Rectal smooth muscle tissue (tissue), 1 donor: Measurements from ENCODE around the gene PRKD2.
A peak's percentile ranks its signal among the peaks of the same experiment; 100 is the strongest.
"Not testable (repeated sequence)": the region's sequence is repeated elsewhere in the genome, so short reads cannot be mapped to it uniquely, and the experiment has no call there.

ENCODE experiments used
- H3K27ac ChIP-seq: one replicate; pipeline ENCODE4 v1.7.0; 2013; ENCODE audit warnings: low read depth, low read length, inconsistent platforms
- H3K27me3 ChIP-seq: one replicate; pipeline ENCODE4 v1.7.0; 2013; ENCODE audit warnings: low read length; ENCODE audit not compliant: control insufficient read depth, insufficient read depth
- H3K36me3 ChIP-seq: one replicate; pipeline ENCODE4 v1.7.0; 2013; ENCODE audit warnings: low read length; ENCODE audit not compliant: control insufficient read depth, insufficient read depth
- H3K4me1 ChIP-seq: one replicate; pipeline ENCODE4 v1.7.0; 2013; ENCODE audit warnings: low read length; ENCODE audit not compliant: control insufficient read depth, insufficient read depth
- H3K4me3 ChIP-seq: one replicate; pipeline ENCODE4 v1.7.0; 2013; ENCODE audit warnings: low read length
- H3K9ac ChIP-seq: one replicate; pipeline ENCODE4 v1.7.0; 2013; ENCODE audit warnings: low read length

The PRKD2 gene

DNA sequence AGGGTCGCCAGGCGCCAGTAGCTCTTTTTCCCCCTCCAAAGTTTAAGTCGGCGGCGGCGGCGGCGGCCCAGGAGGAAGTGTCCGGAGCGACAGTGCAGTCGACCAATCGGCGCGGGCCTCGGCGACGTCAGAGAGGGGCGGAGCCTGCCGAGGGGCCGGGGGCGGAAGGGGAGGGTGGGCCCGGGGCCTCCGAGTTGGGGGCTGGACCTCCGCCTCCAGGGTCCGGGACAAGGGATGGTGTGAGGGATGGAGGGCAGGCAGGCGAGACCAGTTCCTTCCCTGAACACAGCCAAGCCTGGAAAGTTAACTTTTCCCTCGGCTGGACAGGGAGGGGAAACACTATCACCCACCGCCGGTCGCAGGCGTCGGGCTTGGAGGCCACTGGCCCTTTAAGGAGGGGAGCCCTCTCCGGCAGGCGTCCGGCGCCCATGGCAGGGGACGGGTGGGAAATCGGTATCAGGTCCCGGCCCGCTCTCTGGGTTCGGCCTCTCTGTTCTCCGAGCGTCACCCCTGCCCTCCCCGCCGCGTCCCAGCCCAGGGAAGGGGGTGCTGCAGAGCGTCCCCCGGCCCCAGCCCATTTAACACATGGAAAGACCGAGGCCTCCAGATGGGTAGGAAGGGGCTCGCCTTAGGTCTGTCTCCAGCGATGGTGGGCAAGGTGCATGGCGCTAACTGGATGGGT, at the start of gene PRKD2:
PRKD2 (minus strand) TSS at position 81 of the 682 bp plus-strand sequence. CDS start 744 bp downstream, outside the sequence.
- Histone ChIP-seq H3K36me3 (peaks cover 11% of the 10 kb centered on the region), H3K27me3 (no peaks in the 10 kb centered on the region), H3K4me1 (peaks cover 13% of the 10 kb centered on the region), H3K27ac (peak within 1 kb of the TSS; percentile 76), H3K4me3 (peak within 1 kb of the TSS; percentile 95), H3K9ac (peak within 1 kb of the TSS; percentile 76)

DNA sequence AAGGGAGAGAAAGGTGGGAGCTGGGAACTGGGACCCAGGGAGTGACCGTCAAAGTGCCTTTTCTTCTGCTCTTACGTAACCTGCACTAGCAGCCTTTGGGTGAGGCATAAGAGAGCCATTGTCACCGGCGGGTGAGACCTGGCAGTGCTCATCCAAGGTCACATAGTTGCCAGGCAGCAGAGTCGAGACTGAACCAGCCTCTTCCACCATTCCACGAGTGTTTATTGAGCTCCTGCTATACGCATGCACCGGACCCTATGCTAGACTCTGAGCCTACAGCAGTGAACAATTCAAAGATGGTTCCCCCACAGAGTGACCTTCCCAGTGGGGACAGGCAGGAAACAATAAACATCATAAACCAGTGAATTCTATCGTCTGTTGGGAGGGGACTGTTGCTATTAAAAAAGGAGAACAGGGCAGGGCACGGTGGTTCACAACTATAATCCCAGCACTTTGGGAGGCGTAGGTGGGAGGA, 47.9 kb upstream of the PRKD2 start:
- no peaks in the 10 kb centered on the region for H3K36me3 ChIP-seq
- H3K4me1 ChIP-seq: no peaks in the 10 kb centered on the region
- no peak overlapping the region for H3K9ac ChIP-seq
- H3K27ac ChIP-seq: no peak overlapping the region
- no peak overlapping the region for H3K4me3 ChIP-seq
- no peaks in the 10 kb centered on the region for H3K27me3 ChIP-seq

DNA sequence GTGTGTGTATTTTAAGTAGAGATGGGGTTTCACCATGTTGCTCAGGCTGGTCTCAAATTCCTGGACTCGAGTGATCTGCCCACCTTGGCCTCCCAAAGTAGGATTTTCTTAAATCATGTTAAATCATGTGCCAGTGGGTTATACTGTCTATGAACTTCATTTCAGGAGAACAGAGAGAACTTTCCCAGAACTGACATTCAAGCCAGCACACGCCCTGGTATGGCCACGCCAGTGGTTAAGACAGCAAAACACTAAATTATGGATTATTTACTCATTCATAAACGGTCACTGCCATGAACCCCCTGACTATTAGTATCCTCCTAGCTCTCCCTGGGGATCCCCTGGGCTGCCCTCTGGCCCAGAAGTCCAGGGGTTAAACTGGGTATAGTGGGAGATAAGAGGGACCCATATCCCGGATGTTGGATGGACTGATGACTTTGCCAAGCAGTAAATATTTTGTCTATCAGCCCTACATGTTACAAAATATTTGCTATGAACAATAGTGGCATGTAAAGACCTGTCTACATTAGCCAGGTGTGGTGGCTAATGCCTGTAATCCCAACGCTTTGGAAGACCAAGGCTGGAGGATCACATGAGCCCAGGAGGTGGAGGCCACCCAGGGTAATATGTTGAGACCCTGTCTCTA, 45.5 kb upstream of the PRKD2 start:
- no peak overlapping the region for H3K9ac ChIP-seq
- H3K27me3 ChIP-seq: no peaks in the 10 kb centered on the region
- peaks cover 2% of the 10 kb centered on the region for H3K36me3 ChIP-seq
- H3K27ac ChIP-seq: no peak overlapping the region
- no peaks in the 10 kb centered on the region for H3K4me1 ChIP-seq
- no peak overlapping the region for H3K4me3 ChIP-seq

DNA sequence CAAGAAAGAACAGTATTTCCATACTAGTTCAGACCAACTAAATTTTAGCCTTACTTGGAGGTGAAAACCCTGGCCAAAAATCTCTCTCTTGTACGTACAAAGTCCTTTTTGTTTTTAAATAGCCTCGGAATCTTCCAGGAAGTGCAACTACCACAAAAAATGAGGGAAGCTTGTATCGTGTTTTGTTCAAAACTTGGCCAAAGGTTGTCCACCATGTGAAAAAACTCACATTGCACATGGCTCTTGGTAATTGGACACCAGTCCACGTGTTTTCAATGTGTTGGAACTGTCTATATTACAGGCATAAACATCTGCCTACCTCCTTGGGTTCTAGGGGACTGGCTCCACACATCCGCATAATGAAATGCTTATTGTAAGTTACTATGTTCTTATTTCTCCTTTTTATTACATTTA, 44.5 kb upstream of the PRKD2 start:
- Histone ChIP-seq H3K27ac (no peak overlapping the region), H3K36me3 (peaks cover 2% of the 10 kb centered on the region), H3K4me1 (no peaks in the 10 kb centered on the region), H3K27me3 (no peaks in the 10 kb centered on the region), H3K4me3 (no peak overlapping the region), H3K9ac (no peak overlapping the region)

DNA sequence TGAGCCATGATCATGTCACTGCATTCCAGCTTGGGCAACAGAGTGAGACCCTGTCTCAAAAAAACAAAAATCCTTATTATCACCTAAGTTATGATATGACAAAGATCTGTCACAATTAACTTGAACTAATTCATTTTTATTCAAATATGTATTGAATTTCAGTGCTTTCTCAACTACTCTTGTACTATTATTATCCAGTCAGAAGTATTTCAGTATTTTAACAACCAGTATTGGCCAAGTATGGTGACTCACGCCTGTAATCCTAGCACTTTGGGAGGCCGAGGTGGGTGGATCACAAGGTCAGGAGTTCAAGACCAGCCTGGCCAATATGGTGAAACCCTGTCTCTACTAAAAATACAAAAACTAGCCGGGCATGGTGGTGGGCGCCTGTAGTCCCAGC, 44.0 kb upstream of the PRKD2 start:
- H3K4me3 ChIP-seq, H3K36me3 ChIP-seq, H3K4me1 ChIP-seq, H3K9ac ChIP-seq, H3K27me3 ChIP-seq: not testable (repeated sequence)
- peak overlapping the region; percentile 28 for H3K27ac ChIP-seq

DNA sequence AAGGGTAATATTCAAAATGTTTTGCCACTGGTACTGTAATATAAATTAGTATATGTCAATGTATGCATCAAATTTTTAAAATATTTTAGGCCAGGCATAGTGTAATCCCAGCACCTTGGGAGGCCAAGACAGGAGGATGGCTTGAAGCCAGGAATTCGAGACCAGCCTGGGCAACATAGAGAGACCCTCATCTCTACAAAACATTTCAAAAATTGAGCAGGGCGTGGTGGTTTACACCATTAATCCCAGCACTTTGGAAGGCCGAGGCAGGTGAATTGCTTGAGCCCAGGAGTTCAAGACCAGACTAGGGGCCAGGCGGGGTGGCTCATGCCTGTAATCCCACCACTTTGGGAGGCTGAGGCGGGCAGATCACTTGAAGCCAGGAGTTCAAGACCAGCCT, 43.4 kb upstream of the PRKD2 start:
- H3K27ac ChIP-seq: peak overlapping the region; percentile 28
- no peaks in the 10 kb centered on the region for H3K4me1 ChIP-seq
- peaks cover 2% of the 10 kb centered on the region for H3K36me3 ChIP-seq
- H3K9ac ChIP-seq: no peak overlapping the region
- H3K4me3 ChIP-seq: no peak overlapping the region
- H3K27me3 ChIP-seq: no peaks in the 10 kb centered on the region

DNA sequence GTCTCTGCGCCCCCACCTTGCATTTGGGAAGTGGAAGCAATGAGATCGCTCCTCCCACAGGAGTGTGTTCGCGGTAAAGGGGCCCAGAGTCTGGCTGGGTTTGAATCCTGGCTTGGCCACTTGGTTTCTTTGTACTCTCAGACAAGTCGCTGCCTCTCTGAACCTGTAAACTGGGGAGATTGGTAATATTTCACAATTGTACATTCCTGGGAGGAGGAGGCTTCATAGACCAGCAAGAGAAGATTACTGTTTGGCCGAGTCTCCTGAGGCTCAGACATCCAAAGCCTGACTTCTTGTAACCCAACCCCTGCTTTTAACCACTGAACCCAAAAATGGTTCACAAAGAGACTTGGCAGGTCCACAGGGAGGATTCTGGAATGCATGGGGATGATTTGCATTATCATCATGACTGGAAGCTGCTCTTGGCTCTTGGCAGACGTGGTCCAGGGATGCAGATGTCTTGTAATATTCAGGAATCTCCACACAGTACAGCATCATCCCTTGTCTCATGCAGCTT, 43.0 kb upstream of the PRKD2 start:
- no peaks in the 10 kb centered on the region for H3K4me1 ChIP-seq
- peak overlapping the region; percentile 45 for H3K27ac ChIP-seq
- no peak overlapping the region for H3K4me3 ChIP-seq
- no peak overlapping the region for H3K9ac ChIP-seq
- H3K27me3 ChIP-seq: no peaks in the 10 kb centered on the region
- H3K36me3 ChIP-seq: peaks cover 2% of the 10 kb centered on the region

DNA sequence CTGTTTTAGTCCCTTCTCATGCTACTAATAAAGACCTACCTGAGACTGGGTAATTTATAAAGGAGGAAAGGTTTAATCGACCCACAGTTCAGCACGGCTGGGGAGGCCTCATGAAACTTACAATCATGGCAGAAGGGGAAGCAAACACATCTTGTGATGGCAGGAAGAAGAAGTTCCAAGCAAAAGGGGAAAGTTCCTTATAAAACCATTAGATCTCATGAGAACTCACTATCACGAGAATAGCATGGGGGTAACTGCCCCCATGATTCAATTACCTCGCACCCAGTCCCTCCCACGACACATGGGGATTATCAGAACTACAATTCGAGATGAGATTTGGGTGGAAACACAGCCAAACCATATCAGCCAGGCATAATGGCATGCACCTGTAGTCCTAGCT, 42.3 kb upstream of the PRKD2 start:
- Histone ChIP-seq H3K4me3 (no peak overlapping the region), H3K36me3 (peaks cover 2% of the 10 kb centered on the region), H3K27ac (no peak overlapping the region), H3K27me3 (no peaks in the 10 kb centered on the region), H3K4me1 (no peaks in the 10 kb centered on the region), H3K9ac (no peak overlapping the region)

DNA sequence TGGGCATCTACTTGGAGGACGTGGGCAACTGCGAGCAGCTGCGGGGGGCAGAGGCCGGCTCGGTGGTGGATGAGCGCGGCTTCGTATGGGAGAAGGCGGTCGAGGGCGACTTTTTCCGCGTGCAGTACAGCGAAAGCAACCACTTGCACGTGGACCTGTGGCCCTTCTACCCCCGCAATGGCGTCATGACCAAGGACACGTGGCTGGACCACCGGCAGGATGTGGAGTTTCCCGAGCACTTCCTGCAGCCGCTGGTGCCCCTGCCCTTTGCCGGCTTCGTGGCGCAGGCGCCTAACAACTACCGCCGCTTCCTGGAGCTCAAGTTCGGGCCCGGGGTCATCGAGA, 39.6 kb upstream of the PRKD2 start:
- Histone ChIP-seq H3K36me3 (peaks cover 2% of the 10 kb centered on the region), H3K9ac (no peak overlapping the region), H3K27ac (no peak overlapping the region), H3K4me1 (no peaks in the 10 kb centered on the region), H3K27me3 (no peaks in the 10 kb centered on the region), H3K4me3 (no peak overlapping the region)

DNA sequence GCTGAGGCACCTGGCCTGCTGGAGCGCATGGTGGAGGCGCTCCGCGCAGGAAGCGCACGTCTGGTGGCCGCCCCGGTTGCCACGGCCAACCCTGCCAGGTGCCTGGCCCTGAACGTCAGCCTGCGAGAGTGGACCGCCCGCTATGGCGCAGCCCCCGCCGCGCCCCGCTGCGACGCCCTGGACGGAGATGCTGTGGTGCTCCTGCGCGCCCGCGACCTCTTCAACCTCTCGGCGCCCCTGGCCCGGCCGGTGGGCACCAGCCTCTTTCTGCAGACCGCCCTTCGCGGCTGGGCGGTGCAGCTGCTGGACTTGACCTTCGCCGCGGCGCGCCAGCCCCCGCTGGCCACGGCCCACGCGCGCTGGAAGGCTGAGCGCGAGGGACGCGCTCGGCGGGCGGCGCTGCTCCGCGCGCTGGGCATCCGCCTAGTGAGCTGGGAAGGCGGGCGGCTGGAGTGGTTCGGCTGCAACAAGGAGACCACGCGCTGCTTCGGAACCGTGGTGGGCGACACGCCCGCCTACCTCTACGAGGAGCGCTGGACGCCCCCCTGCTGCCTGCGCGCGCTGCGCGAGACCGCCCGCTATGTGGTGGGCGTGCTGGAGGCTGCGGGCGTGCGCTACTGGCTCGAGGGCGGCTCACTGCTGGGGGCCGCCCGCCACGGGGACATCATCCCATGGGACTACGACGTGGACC, 39.1 kb upstream of the PRKD2 start:
- no peaks in the 10 kb centered on the region for H3K4me1 ChIP-seq
- H3K27me3 ChIP-seq: no peaks in the 10 kb centered on the region
- no peak overlapping the region for H3K27ac ChIP-seq
- H3K36me3 ChIP-seq: peaks cover 2% of the 10 kb centered on the region
- H3K4me3 ChIP-seq: no peak overlapping the region
- no peak overlapping the region for H3K9ac ChIP-seq

DNA sequence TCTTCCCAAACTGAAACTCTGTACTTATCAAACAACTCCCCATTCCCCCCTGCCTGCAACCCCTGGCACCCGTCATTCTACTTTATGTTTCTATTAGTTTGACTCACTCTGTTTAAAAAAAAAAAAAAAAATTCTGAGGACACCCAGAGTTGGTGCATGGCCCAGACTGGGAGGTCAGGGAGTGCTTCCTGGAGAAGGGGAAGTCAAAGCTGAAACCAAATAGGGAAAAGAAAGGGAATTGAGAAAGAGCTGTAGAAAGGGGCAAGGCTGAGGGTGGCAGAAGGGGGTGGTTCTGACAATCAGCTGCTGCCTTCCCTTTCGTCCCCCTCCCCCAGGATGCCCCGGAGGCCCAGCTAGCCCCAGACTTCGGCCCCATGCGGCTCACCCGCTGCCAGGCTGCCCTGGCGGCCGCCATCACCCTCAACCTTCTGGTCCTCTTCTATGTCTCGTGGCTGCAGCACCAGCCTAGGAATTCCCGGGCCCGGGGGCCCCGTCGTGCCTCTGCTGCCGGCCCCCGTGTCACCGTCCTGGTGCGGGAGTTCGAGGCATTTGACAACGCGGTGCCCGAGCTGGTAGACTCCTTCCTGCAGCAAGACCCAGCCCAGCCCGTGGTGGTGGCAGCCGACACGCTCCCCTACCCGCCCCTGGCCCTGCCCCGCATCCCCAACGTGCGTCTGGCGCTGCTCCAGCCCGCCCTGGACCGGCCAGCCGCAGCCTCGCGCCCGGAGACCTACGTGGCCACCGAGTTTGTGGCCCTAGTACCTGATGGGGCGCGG, 38.4 kb upstream of the PRKD2 start:
- Histone ChIP-seq H3K4me1 (no peaks in the 10 kb centered on the region), H3K27ac (peak overlapping the region; percentile 32), H3K9ac (no peak overlapping the region), H3K36me3 (peaks cover 2% of the 10 kb centered on the region), H3K27me3 (no peaks in the 10 kb centered on the region), H3K4me3 (no peak overlapping the region)
